ENCODE measurements around the gene DYSF.

The DYSF gene

DNA sequence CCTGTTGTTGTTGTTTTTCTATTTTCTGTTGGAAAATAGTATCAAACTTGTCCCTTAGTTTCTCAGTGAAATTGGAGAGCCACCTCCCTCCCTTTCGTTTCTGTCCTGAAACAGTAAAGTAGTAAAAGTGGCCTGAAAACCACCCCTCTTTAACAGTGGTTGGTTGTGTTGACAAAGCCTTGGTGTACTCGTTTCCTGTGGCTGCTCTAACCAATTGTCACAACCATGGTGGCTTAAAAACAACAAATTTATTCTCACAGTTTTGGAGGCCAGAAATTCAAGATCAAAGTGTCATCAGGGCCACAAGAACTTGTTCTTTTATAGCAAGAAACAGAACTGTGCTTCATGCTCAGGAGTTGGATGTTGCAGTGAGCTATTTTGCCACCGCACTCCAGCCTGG lies 4.0 kb upstream of the DYSF start:
- CTCF ChIA-PET: interaction anchor here (0.9 to 1.0 kb wide), 3 partner anchors 11 to 61 kb away, joined by 3 to 4 read pairs (median 4); no protein-coding TSS in a partner anchor
- POLR2A ChIA-PET (ENCODE audit: low non-redundant PET): no interaction called here
- TF ChIP-seq CTCF (conservative IDR thresholded peaks at IDR 0.05; ENCODE audit: low read depth): no peak
- DNase-seq (ENCODE audit: low spot score): no peak
- H3K27ac ChIP-seq: no peak overlapping the region

GRCh38 chr2:71451705-71452104 lies 1.7 kb upstream of the DYSF start:
- no peak for TF ChIP-seq CTCF (conservative IDR thresholded peaks at IDR 0.05; ENCODE audit: low read depth)
- ChIA-PET POLR2A (ENCODE audit: low non-redundant PET) (no interaction called here), CTCF (interaction anchor here (0.5 to 0.9 kb wide), 3 partner anchors 10 to 736 kb away, joined by 3 read pairs; partner anchors contain the start of gene ZNF638)
- no peak overlapping the region for H3K27ac ChIP-seq
- no peak for DNase-seq (ENCODE audit: low spot score)

- CTCF ChIA-PET: interaction anchor here (0.6 to 1.1 kb wide), 5 partner anchors 8 to 257 kb away, joined by 3 to 6 read pairs (median 3); no protein-coding TSS in a partner anchor
- peak; percentile 93 for DNase-seq (ENCODE audit: low spot score)
- TF ChIP-seq CTCF (conservative IDR thresholded peaks at IDR 0.05; ENCODE audit: low read depth): no peak
- POLR2A ChIA-PET (ENCODE audit: low non-redundant PET): no interaction called here
- H3K27ac ChIP-seq: no peak overlapping the region
Measured at GRCh38 chr2:71452565-71452964, 796 bp upstream of the DYSF start.

GRCh38 chr2:71454221-71455010 lies 1.1 kb downstream of the DYSF start:
- ChIA-PET CTCF (interaction anchor here (1.0 to 1.3 kb wide), 2 partner anchors 56 to 59 kb away, joined by 3 to 5 read pairs; no protein-coding TSS in a partner anchor), POLR2A (ENCODE audit: low non-redundant PET) (no interaction called here)
- DNase-seq (ENCODE audit: low spot score): no peak
- no peak for TF ChIP-seq CTCF (conservative IDR thresholded peaks at IDR 0.05; ENCODE audit: low read depth)
- H3K27ac ChIP-seq: no peak overlapping the region

- DNase-seq (ENCODE audit: low spot score): no peak
- ChIA-PET POLR2A (ENCODE audit: low non-redundant PET) (no interaction called here), CTCF (interaction anchor here (1.0 kb wide), 1 partner anchor 55 kb away, joined by 3 read pairs; no protein-coding TSS in a partner anchor)
- no peak for TF ChIP-seq CTCF (conservative IDR thresholded peaks at IDR 0.05; ENCODE audit: low read depth)
- H3K27ac ChIP-seq: no peak overlapping the region
Measured at GRCh38 chr2:71455011-71455740, 1.8 kb downstream of the DYSF start.

DNA sequence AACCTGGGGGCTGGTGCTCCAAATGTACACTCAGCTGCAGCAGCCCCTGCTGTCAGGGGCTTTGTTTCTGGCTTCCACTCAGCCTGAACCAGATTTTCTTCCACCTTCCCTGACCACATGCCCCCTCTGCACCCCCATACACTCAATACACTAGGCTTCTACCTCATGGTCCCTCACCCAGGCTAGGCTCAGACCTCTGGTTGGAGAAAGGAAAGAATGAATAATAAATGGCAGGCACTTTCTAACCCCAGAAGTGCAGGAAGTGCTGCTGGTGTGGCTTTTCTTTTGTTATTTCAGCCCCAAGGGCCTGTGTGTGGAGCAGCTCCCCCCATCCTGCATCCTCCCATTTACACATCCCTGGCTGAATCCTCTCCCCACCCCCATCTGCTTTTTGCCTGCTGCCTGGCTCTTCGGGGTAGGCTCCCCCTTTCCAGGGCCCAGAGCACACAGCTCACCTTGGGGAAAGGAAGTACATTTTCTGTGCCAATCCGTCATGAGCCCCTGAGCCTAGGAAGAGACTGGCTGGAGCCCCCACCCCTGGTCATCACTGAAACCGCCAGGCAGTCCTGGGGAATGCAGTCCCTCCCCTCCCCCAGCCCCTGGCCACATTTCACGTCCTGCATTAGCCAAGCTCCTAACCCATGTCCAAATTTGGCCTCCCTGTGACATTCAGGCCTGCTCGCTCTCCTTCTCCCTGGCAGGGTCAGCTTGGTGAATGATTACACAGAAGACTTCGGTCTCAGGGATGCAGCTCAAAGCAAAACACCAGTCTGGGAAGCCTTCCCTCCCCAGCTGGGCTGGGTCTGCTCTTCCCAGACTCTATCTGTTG lies 2.6 kb downstream of the DYSF start:
- DNase-seq (ENCODE audit: low spot score): no peak
- no peak overlapping the region for H3K27ac ChIP-seq
- CTCF ChIA-PET: interaction anchor here (1.0 kb wide), 1 partner anchor 55 kb away, joined by 3 read pairs; no protein-coding TSS in a partner anchor
- POLR2A ChIA-PET (ENCODE audit: low non-redundant PET): no interaction called here
- no peak for TF ChIP-seq CTCF (conservative IDR thresholded peaks at IDR 0.05; ENCODE audit: low read depth)

All from RWPE1 (cell line).